ENCODE results near the gene NUDT21.

DNA sequence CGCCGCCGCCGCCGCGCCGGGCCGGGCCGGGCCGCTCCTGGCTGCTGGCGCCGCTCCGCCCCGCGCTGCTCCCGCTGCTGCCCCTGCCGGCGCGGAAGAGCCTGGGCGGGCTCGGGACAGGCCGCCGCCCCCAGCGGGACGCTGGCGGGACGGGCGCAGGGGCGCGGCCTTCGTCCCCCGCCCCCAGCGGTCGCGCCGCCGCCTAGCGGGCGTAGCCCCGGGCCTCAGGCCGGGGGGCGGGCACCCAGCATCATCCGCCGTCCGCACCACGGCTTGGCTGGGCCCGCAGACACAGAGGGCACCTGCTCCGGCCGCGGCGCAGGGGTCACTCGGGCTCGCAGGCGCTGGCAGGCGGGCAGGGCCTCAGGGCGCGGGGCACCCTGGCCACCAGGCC lies 25.7 kb downstream of the NUDT21 start, which contains the start of gene AMFR:
- peak; percentile 22; the same call in 1 of the 2 replicates for TF ChIP-seq RAD21 (IDR thresholded peaks at IDR 0.05; ENCODE audit: low read length)
- no peak for TF ChIP-seq NFE2L2 (IDR thresholded peaks at IDR 0.05; ENCODE audit: low read depth, low read length)
- TF ChIP-seq, protein P1, sequence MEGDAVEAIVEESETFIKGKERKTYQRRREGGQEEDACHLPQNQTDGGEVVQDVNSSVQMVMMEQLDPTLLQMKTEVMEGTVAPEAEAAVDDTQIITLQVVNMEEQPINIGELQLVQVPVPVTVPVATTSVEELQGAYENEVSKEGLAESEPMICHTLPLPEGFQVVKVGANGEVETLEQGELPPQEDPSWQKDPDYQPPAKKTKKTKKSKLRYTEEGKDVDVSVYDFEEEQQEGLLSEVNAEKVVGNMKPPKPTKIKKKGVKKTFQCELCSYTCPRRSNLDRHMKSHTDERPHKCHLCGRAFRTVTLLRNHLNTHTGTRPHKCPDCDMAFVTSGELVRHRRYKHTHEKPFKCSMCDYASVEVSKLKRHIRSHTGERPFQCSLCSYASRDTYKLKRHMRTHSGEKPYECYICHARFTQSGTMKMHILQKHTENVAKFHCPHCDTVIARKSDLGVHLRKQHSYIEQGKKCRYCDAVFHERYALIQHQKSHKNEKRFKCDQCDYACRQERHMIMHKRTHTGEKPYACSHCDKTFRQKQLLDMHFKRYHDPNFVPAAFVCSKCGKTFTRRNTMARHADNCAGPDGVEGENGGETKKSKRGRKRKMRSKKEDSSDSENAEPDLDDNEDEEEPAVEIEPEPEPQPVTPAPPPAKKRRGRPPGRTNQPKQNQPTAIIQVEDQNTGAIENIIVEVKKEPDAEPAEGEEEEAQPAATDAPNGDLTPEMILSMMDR (conservative IDR thresholded peaks at IDR 0.05; ENCODE audit: low read depth, low read length) = peak; percentile 51
- no peak for TF ChIP-seq FOS (IDR thresholded peaks at IDR 0.05; ENCODE audit: low read depth, low read length)
- TF ChIP-seq, protein P2, sequence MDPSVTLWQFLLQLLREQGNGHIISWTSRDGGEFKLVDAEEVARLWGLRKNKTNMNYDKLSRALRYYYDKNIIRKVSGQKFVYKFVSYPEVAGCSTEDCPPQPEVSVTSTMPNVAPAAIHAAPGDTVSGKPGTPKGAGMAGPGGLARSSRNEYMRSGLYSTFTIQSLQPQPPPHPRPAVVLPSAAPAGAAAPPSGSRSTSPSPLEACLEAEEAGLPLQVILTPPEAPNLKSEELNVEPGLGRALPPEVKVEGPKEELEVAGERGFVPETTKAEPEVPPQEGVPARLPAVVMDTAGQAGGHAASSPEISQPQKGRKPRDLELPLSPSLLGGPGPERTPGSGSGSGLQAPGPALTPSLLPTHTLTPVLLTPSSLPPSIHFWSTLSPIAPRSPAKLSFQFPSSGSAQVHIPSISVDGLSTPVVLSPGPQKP (IDR thresholded peaks at IDR 0.05; ENCODE audit: borderline replicate concordance, low read depth, low read length) = no peak
- peak; percentile 18; the same call in 1 of the 2 replicates for TF ChIP-seq SMC3 (IDR thresholded peaks at IDR 0.05; ENCODE audit: low read depth, low read length)
- no peak for TF ChIP-seq CEBPB (IDR thresholded peaks at IDR 0.05; ENCODE audit: low read depth, low read length)
- 0 out of 2 replicates have a peak, but pooled peaks have one; percentile 39 for TF ChIP-seq MXI1 (IDR thresholded peaks at IDR 0.05; ENCODE audit: borderline replicate concordance, low read depth, low read length)
- no peak; the same call in 1 of the 2 replicates for TF ChIP-seq POLR2A (IDR thresholded peaks at IDR 0.05; ENCODE audit: low read depth, low read length)

All from IMR-90 (cell line).